Right atrium auricular region (tissue), 2 donors: ENCODE measurements around the gene TMEM123. TPM values are rescaled to one million over a fixed set of nuclear protein-coding genes. Genes with fewer than 3 reads are reported as not detected.
"Not testable (repeated sequence)": the region's sequence is repeated elsewhere in the genome, so short reads cannot be mapped to it uniquely, and the experiment has no call there.

ENCODE experiments used
- DNase-seq: peaks from one replicate; pipeline ENCODE4 v3.0.0-alpha.2; 2019; ENCODE audit warnings: low spot score
- H3K27ac ChIP-seq, 2 donors: fragments of 200-600 bp; sonication (generic); 1 replicate in 1 of 2; 2 replicates in 1 of 2; pipeline ENCODE4 v1.5.1; 2016 to 2019
- H3K27me3 ChIP-seq, 2 donors: fragments of 200-600 bp; sonication (generic); one replicate each; pipeline versions ENCODE4 v1.5.1 to v1.6.0; 2017 to 2019
- H3K36me3 ChIP-seq: fragments of 200-600 bp; sonication (generic); one replicate; pipeline ENCODE4 v1.5.1; 2016
- H3K4me1 ChIP-seq, 2 donors: fragments of 200-600 bp; sonication (generic); one replicate each; pipeline versions ENCODE4 v1.5.1 to v1.6.0; 2017 to 2019
- H3K4me3 ChIP-seq, 2 donors: fragments of 200-600 bp; sonication (generic); 1 replicate in 1 of 2; 2 replicates in 1 of 2; pipeline ENCODE4 v1.5.1; 2017 to 2019; ENCODE audit warnings: mild to moderate bottlenecking in 1 of 2, moderate library complexity in 1 of 2
- H3K9me3 ChIP-seq, 2 donors: fragments of 200-600 bp; sonication (generic); one replicate each; pipeline ENCODE4 v1.5.1; 2019
- CTCF ChIP-seq, 2 donors: fragments of 200-600 bp; sonication (generic); IDR thresholded peaks; one replicate each; pipeline ENCODE4 v1.5.1; 2019; ENCODE audit warnings: antibody characterized with exemption in 2 of 2
- total RNA-seq, 2 donors: library from RNA; depleted of rRNA; stranded (reverse); fragments of >200 nt; gene quantifications; one replicate each; pipeline ENCODE4 v1.1.0, GENCODE V29; 2016

Gene TMEM123
- total RNA-seq, 2 donors from 2014 or later: 72.8 to 80.7 TPM

GRCh38 chr11:102378818-102379217, 73.7 kb downstream of the TMEM123 start:
- TF ChIP-seq CTCF (IDR thresholded peaks at IDR 0.05): no peak
- H3K36me3 ChIP-seq: peaks cover 50% of the 10 kb centered on the region
- H3K27ac ChIP-seq: no peak overlapping the region
- DNase-seq: no peak
- H3K9me3 ChIP-seq: no peaks in the 10 kb centered on the region
- H3K27me3 ChIP-seq: no peaks in the 10 kb centered on the region
- peaks cover 0 to 8% of the 10 kb centered on the region in 2 donors for H3K4me1 ChIP-seq
- H3K4me3 ChIP-seq: no peak overlapping the region

GRCh38 chr11:102377891-102378290, 74.7 kb downstream of the TMEM123 start:
- Histone ChIP-seq H3K9me3 (no peaks in the 10 kb centered on the region), H3K4me3 (no peak overlapping the region), H3K4me1 (no peaks in the 10 kb centered on the region), H3K27ac (no peak overlapping the region), H3K36me3 (peaks cover 50% of the 10 kb centered on the region), H3K27me3 (no peaks in the 10 kb centered on the region)
- TF ChIP-seq CTCF (IDR thresholded peaks at IDR 0.05): no peak
- no peak for DNase-seq

GRCh38 chr11:102375720-102376399, 76.7 kb downstream of the TMEM123 start:
- H3K36me3 ChIP-seq: peaks cover 39% of the 10 kb centered on the region
- H3K27me3 ChIP-seq: no peaks in the 10 kb centered on the region
- no peaks in the 10 kb centered on the region for H3K4me1 ChIP-seq
- DNase-seq: no peak
- H3K27ac ChIP-seq: no peak overlapping the region
- H3K4me3 ChIP-seq: no peak overlapping the region
- no peaks in the 10 kb centered on the region for H3K9me3 ChIP-seq
- TF ChIP-seq CTCF (IDR thresholded peaks at IDR 0.05): no peak

- not testable (repeated sequence) for H3K4me3 ChIP-seq, H3K27me3 ChIP-seq, DNase-seq, H3K27ac ChIP-seq, H3K4me1 ChIP-seq, H3K9me3 ChIP-seq
- peaks cover 29% of the 10 kb centered on the region for H3K36me3 ChIP-seq
These were observed 77.7 kb downstream of the TMEM123 start for GRCh38 chr11:102374633-102375424.

- no peak for DNase-seq
- H3K9me3 ChIP-seq: no peaks in the 10 kb centered on the region
- peaks cover 28% of the 10 kb centered on the region for H3K36me3 ChIP-seq
- H3K4me1 ChIP-seq: no peaks in the 10 kb centered on the region
- TF ChIP-seq CTCF (IDR thresholded peaks at IDR 0.05): no peak
- no peaks in the 10 kb centered on the region for H3K27me3 ChIP-seq
- H3K4me3 ChIP-seq: no peak overlapping the region
- no peak overlapping the region for H3K27ac ChIP-seq
These were observed 84.1 kb downstream of the TMEM123 start for GRCh38 chr11:102368472-102368871.

GRCh38 chr11:102367364-102367763, 85.2 kb downstream of the TMEM123 start:
- Histone ChIP-seq H3K27me3 (no peaks in the 10 kb centered on the region), H3K36me3 (peaks cover 35% of the 10 kb centered on the region), H3K9me3 (no peaks in the 10 kb centered on the region), H3K4me3 (no peak overlapping the region), H3K27ac (no peak overlapping the region), H3K4me1 (no peaks in the 10 kb centered on the region)
- no peak for DNase-seq
- peak in 1 of 2 donors; percentile 39 for TF ChIP-seq CTCF (IDR thresholded peaks at IDR 0.05)
